ENCODE measurements around the gene CTNNA2. TPM values are rescaled to one million over a fixed set of nuclear protein-coding genes. Genes with fewer than 3 reads are reported as not detected.

CTNNA2 gene
- total RNA-seq, 3 donors from 2014 or later, result 0.29 to 4.2 (median 1.1) TPM

DNA sequence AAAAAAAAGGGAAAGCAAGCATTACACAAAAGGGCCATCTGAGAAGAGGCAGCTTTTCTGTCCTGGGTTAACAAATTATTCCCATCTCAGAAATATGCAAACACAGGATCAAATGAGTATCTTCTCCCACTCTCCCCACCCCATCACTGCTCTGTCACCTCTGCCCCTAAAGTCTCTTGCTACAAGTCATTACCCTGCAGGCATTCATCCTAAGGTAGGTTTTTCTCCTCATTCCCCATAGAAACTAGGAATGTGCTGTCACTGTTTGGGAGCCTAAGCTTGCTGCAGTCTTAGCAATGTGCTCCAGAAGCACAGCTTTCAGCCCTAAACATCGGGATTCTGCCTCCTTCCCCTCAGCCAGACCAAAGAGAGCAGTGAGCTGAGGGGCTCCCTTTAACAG lies 788.1 kb downstream of the CTNNA2 start:
- ATAC-seq (no peak), DNase-seq (no peak)
- no peaks in the 10 kb centered on the region for H3K4me1 ChIP-seq (ENCODE audit: low read depth)
- intact Hi-C loops (cut with DNase I, micrococcal nuclease), result no loop called here
- no peak overlapping the region for H3K4me3 ChIP-seq
- H3K36me3 ChIP-seq (ENCODE audit: low read depth), result no peaks in the 10 kb centered on the region
- TF ChIP-seq, protein P1, sequence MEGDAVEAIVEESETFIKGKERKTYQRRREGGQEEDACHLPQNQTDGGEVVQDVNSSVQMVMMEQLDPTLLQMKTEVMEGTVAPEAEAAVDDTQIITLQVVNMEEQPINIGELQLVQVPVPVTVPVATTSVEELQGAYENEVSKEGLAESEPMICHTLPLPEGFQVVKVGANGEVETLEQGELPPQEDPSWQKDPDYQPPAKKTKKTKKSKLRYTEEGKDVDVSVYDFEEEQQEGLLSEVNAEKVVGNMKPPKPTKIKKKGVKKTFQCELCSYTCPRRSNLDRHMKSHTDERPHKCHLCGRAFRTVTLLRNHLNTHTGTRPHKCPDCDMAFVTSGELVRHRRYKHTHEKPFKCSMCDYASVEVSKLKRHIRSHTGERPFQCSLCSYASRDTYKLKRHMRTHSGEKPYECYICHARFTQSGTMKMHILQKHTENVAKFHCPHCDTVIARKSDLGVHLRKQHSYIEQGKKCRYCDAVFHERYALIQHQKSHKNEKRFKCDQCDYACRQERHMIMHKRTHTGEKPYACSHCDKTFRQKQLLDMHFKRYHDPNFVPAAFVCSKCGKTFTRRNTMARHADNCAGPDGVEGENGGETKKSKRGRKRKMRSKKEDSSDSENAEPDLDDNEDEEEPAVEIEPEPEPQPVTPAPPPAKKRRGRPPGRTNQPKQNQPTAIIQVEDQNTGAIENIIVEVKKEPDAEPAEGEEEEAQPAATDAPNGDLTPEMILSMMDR (IDR thresholded peaks at IDR 0.05), result no peak
- no peaks in the 10 kb centered on the region for H3K9me3 ChIP-seq

DNA sequence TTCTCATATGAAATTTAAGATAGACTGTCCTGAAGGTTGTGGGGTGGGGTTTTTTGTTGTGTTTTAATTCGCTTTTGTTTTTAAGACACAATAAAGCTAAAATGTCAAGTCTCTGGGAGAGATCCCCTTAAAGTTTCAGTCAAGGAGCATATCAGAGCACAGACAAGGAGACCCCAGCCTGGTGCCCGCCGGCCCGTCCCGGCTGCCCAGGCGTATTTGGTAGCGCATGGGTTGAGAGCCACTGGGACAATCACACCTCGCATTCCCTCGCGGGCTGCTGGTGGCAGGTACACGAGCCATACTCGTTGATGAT lies 789.1 kb downstream of the CTNNA2 start:
- no peak for ATAC-seq
- H3K4me3 ChIP-seq, result no peak overlapping the region

DNA sequence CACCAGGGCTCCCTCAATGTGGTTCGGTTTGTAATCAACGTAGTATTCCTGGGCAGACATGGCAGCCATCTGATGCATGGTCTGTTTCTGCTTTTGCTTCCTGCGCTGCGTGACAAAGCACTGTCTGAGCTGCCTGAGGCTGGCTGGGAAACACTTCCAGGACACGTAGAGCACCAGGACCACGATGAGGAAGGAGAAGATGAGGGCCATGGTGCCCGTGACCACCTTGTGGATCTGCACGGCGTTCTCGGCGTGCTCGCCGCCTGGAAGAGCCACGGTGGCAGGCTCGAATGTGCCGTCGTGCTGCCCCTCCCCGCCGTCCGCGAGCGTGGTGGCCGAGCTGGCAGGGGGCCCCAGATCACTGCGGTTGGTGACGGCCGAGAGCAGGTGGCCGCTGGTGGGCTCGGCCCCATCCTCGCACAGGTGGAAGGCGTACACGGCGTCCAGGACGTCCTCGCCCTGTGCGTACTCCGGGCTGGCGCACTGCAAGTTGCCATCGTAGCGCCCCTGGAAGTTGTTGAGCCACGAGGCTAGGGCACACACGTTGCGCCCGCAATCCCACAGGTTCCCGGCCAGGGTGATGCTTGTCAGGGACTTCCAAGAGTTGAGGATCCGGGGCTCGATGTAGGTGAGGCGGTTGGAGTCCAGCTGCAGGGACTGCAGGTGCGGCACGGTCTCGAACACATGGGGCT lies 789.6 kb downstream of the CTNNA2 start:
- Histone ChIP-seq H3K4me1 (ENCODE audit: low read depth) (no peaks in the 10 kb centered on the region), H3K4me3 (no peak overlapping the region), H3K9me3 (no peaks in the 10 kb centered on the region), H3K36me3 (ENCODE audit: low read depth) (no peaks in the 10 kb centered on the region)
- intact Hi-C loops (cut with DNase I, micrococcal nuclease), result no loop called here
- DNase-seq (peak in 1 of 3 donors; percentile 38), ATAC-seq (peak; percentile 13)
- TF ChIP-seq, protein P1 (IDR thresholded peaks at IDR 0.05), result no peak

More for the DNA sequence above, 789.1 kb downstream of the CTNNA2 start:
- H3K9me3 ChIP-seq, result no peaks in the 10 kb centered on the region
- intact Hi-C loops (cut with DNase I, micrococcal nuclease), result no loop called here
- H3K36me3 ChIP-seq (ENCODE audit: low read depth), result no peaks in the 10 kb centered on the region
- no peak for DNase-seq
- H3K4me1 ChIP-seq (ENCODE audit: low read depth), result no peaks in the 10 kb centered on the region
- TF ChIP-seq, protein P1 (IDR thresholded peaks at IDR 0.05), result no peak

DNA sequence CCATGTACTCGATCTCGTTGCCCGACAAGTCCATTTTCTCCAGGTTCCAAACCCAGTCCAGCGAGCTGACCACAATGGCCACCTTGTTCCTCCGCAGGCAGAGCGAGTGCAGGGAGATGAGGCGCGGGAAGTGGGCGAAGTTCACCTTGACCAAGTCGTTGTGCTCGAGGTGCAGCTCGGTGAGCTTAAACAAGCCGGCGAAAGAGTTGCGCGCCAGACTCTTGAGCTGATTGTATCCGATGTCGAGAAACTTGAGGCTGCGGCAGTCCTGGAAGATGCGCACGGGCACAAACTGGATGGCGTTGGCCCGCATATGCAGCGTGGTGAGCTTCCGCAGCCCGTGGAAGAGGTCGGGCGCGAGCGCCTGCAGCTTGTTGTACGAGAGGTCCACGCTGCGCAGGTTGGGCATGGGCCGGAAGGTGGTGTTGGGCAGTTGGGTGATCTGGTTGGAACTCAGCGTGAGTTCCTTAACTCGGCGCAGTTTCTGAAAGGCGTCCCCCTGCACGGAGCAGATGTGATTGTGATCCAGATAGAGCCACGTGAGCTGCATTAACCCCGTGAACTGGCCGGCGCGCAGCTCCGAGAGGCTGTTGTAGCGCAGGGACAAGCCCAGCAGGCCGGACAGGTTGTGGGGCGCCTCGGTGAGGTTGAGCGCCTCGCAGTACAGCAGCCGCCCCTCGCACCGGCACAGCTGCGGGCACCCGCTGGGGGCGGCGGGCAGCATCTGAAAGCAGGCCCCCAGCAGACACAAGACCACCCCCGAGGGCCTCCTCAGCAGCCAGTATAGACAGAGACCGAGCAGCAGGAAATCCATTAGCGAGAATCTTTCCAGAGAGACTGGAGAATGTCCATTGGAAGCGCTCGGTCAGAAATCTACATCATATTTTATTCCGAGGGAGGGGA lies 790.4 kb downstream of the CTNNA2 start:
- H3K4me1 ChIP-seq (ENCODE audit: low read depth), result no peaks in the 10 kb centered on the region
- TF ChIP-seq, protein P1 (IDR thresholded peaks at IDR 0.05), result no peak
- no peaks in the 10 kb centered on the region for H3K9me3 ChIP-seq
- H3K4me3 ChIP-seq, result no peak overlapping the region
- intact Hi-C loops (cut with DNase I, micrococcal nuclease), result no loop called here
- DNase-seq, result peak in 1 of 3 donors; percentile 41
- H3K36me3 ChIP-seq (ENCODE audit: low read depth), result no peaks in the 10 kb centered on the region
- peak; percentile 44 for ATAC-seq

DNA sequence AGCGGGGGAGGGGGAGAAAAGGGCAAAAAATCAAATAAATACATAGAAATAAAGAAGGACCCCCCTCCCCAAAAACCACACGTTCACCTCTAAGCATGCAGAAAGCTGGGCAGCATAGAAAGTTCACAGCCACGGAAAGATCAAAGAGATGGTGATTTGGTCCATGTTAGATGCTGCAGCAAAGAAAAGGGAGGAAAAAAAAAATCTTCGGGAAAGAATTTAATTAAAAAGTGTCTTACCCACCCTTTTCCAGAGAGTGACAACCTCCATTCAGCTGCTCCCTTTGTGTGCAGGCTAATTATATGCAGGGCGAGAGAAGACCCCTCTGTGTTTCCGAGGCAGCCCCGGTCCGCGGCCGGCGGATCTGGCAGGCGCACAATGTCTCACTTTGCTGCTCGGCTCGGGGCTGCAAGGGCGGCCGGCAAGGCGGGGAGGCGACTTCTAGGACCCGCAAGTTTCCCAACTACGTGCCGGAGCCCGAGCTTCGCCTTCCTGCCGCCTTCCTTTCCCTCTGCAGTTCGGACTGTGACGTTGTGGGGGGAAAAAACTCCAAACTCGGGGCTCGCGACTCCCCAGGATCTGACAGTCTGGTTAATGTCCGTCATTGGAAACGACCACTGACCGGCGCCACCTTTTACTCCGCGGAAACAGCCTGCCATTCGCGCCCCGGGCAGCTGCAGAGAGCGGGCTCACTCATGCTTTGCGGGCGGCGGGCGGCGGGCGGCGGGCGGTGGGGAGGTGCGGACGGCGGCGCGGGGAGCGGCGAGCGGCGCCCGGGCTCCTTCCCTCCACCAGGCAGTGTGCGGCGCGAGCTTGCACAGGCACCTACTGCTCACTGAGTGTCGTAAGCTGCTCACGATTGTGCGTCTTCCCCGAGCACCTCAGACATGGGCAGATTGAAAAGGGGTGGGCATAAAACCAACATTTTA lies 791.3 kb downstream of the CTNNA2 start, which contains the start of gene LRRTM1:
Gene LRRTM1 (minus strand): TSS at position 844 of the 929 bp plus-strand sequence. CDS start 933 bp downstream, outside the sequence.
- intact Hi-C loops (cut with DNase I, micrococcal nuclease), result no loop called here
- TF ChIP-seq, protein P1 (IDR thresholded peaks at IDR 0.05), result no peak
- Histone ChIP-seq H3K4me3 (no peak within 1 kb of the TSS), H3K4me1 (ENCODE audit: low read depth) (no peaks in the 10 kb centered on the region), H3K9me3 (no peaks in the 10 kb centered on the region), H3K36me3 (ENCODE audit: low read depth) (no peaks in the 10 kb centered on the region)
- peak in 2 of 3 donors; percentile 5 to 38 for DNase-seq
- ATAC-seq, result peak; percentile 36
